ENCODE data around the gene ADAM12.

- no peak for TF ChIP-seq EZH2 (optimal IDR thresholded peaks at IDR 0.05; ENCODE audit: low read depth, low read length)
- TF ChIP-seq CTCF (IDR thresholded peaks at IDR 0.05; ENCODE audit: low read length) = no peak
- TF ChIP-seq EZH2phosphoT487 (IDR thresholded peaks at IDR 0.05; ENCODE audit: low read length) = no peak
Measured at GRCh38 chr10:126430512-126430911, 42.2 kb upstream of the ADAM12 start.
